ENCODE results near the gene RTN4R.
A peak's percentile ranks its signal among the peaks of the same experiment; 100 is the strongest.
"Not testable (repeated sequence)": the region's sequence is repeated elsewhere in the genome, so short reads cannot be mapped to it uniquely, and the experiment has no call there.

The RTN4R gene

GRCh38 chr22:20305230-20305893, 37.2 kb upstream of the RTN4R start:
- 92 to 94% methylated on average over 9 to 12 of the region's 12 CpGs for WGBS, 2 experiments
- H3K27ac ChIP-seq (ENCODE audit: insufficient read depth, low read depth, low read length, poor library complexity, severe bottlenecking); H3K4me3 ChIP-seq (ENCODE audit: insufficient read depth, low read depth, low read length); H3K36me3 ChIP-seq (ENCODE audit: control insufficient read depth, insufficient read depth, low read length); H3K9me3 ChIP-seq (ENCODE audit: control insufficient read depth, low read length); H3K4me1 ChIP-seq (ENCODE audit: control insufficient read depth, insufficient read depth, low read length): not testable (repeated sequence)
- H3K27me3 ChIP-seq (ENCODE audit: control insufficient read depth, insufficient read depth, low read length, poor library complexity, severe bottlenecking), result peaks cover 24% of the 10 kb centered on the region

- WGBS, 2 experiments, result 92 to 93% methylated on average over 9 of the region's 9 CpGs
- Histone ChIP-seq H3K27me3 (ENCODE audit: control insufficient read depth, insufficient read depth, low read length, poor library complexity, severe bottlenecking) (peaks cover 31% of the 10 kb centered on the region), H3K27ac (ENCODE audit: insufficient read depth, low read depth, low read length, poor library complexity, severe bottlenecking) (no peak overlapping the region), H3K36me3 (ENCODE audit: control insufficient read depth, insufficient read depth, low read length) (no peaks in the 10 kb centered on the region), H3K4me3 (ENCODE audit: insufficient read depth, low read depth, low read length) (no peak overlapping the region), H3K9me3 (ENCODE audit: control insufficient read depth, low read length) (no peaks in the 10 kb centered on the region), H3K4me1 (ENCODE audit: control insufficient read depth, insufficient read depth, low read length) (no peaks in the 10 kb centered on the region)
Measured at GRCh38 chr22:20304646-20305045, 36.5 kb upstream of the RTN4R start.

- not testable (repeated sequence) for H3K4me1 ChIP-seq (ENCODE audit: control insufficient read depth, insufficient read depth, low read length); H3K9me3 ChIP-seq (ENCODE audit: control insufficient read depth, low read length); H3K27ac ChIP-seq (ENCODE audit: insufficient read depth, low read depth, low read length, poor library complexity, severe bottlenecking); H3K36me3 ChIP-seq (ENCODE audit: control insufficient read depth, insufficient read depth, low read length); H3K4me3 ChIP-seq (ENCODE audit: insufficient read depth, low read depth, low read length)
- peaks cover 45% of the 10 kb centered on the region for H3K27me3 ChIP-seq (ENCODE audit: control insufficient read depth, insufficient read depth, low read length, poor library complexity, severe bottlenecking)
- WGBS, 2 experiments, result 87 to 90% methylated on average over 7 of the region's 7 CpGs
Measured at GRCh38 chr22:20303229-20303534, 35.1 kb upstream of the RTN4R start.

GRCh38 chr22:20302438-20303228, 34.5 kb upstream of the RTN4R start:
- Histone ChIP-seq H3K4me3 (ENCODE audit: insufficient read depth, low read depth, low read length) (no peak overlapping the region), H3K27me3 (ENCODE audit: control insufficient read depth, insufficient read depth, low read length, poor library complexity, severe bottlenecking) (peaks cover 51% of the 10 kb centered on the region), H3K4me1 (ENCODE audit: control insufficient read depth, insufficient read depth, low read length) (no peaks in the 10 kb centered on the region), H3K27ac (ENCODE audit: insufficient read depth, low read depth, low read length, poor library complexity, severe bottlenecking) (no peak overlapping the region), H3K9me3 (ENCODE audit: control insufficient read depth, low read length) (no peaks in the 10 kb centered on the region), H3K36me3 (ENCODE audit: control insufficient read depth, insufficient read depth, low read length) (no peaks in the 10 kb centered on the region)
- 90 to 91% methylated on average over 13 of the region's 13 CpGs for WGBS, 2 experiments

- Histone ChIP-seq H3K9me3 (ENCODE audit: control insufficient read depth, low read length) (no peaks in the 10 kb centered on the region), H3K27me3 (ENCODE audit: control insufficient read depth, insufficient read depth, low read length, poor library complexity, severe bottlenecking) (peaks cover 64% of the 10 kb centered on the region), H3K4me1 (ENCODE audit: control insufficient read depth, insufficient read depth, low read length) (no peaks in the 10 kb centered on the region), H3K4me3 (ENCODE audit: insufficient read depth, low read depth, low read length) (peak overlapping the region; percentile 44), H3K36me3 (ENCODE audit: control insufficient read depth, insufficient read depth, low read length) (no peaks in the 10 kb centered on the region), H3K27ac (ENCODE audit: insufficient read depth, low read depth, low read length, poor library complexity, severe bottlenecking) (no peak overlapping the region)
- WGBS, 2 experiments, result 0 to 1% methylated on average over 52 of the region's 52 CpGs
Measured at GRCh38 chr22:20299746-20300136, 31.6 kb upstream of the RTN4R start.

- no peak overlapping the region for H3K27ac ChIP-seq (ENCODE audit: insufficient read depth, low read depth, low read length, poor library complexity, severe bottlenecking)
- 2% methylated on average over 90 of the region's 90 CpGs for WGBS, 2 experiments
- H3K9me3 ChIP-seq (ENCODE audit: control insufficient read depth, low read length), result no peaks in the 10 kb centered on the region
- H3K27me3 ChIP-seq (ENCODE audit: control insufficient read depth, insufficient read depth, low read length, poor library complexity, severe bottlenecking), result peaks cover 64% of the 10 kb centered on the region
- H3K36me3 ChIP-seq (ENCODE audit: control insufficient read depth, insufficient read depth, low read length), result no peaks in the 10 kb centered on the region
- H3K4me1 ChIP-seq (ENCODE audit: control insufficient read depth, insufficient read depth, low read length), result no peaks in the 10 kb centered on the region
- H3K4me3 ChIP-seq (ENCODE audit: insufficient read depth, low read depth, low read length), result peak overlapping the region; percentile 44
Measured at GRCh38 chr22:20298803-20299745, 31.0 kb upstream of the RTN4R start.

GRCh38 chr22:20298110-20298802, 30.1 kb upstream of the RTN4R start:
- H3K9me3 ChIP-seq (ENCODE audit: control insufficient read depth, low read length), result no peaks in the 10 kb centered on the region
- H3K4me3 ChIP-seq (ENCODE audit: insufficient read depth, low read depth, low read length), result peak overlapping the region; percentile 44
- H3K4me1 ChIP-seq (ENCODE audit: control insufficient read depth, insufficient read depth, low read length), result no peaks in the 10 kb centered on the region
- H3K27ac ChIP-seq (ENCODE audit: insufficient read depth, low read depth, low read length, poor library complexity, severe bottlenecking), result no peak overlapping the region
- no peaks in the 10 kb centered on the region for H3K36me3 ChIP-seq (ENCODE audit: control insufficient read depth, insufficient read depth, low read length)
- 53 to 58% methylated on average over 25 of the region's 25 CpGs for WGBS, 2 experiments
- H3K27me3 ChIP-seq (ENCODE audit: control insufficient read depth, insufficient read depth, low read length, poor library complexity, severe bottlenecking), result peaks cover 64% of the 10 kb centered on the region

GRCh38 chr22:20297414-20298109, 29.4 kb upstream of the RTN4R start:
- H3K27ac ChIP-seq (ENCODE audit: insufficient read depth, low read depth, low read length, poor library complexity, severe bottlenecking), result no peak overlapping the region
- H3K27me3 ChIP-seq (ENCODE audit: control insufficient read depth, insufficient read depth, low read length, poor library complexity, severe bottlenecking), result peaks cover 62% of the 10 kb centered on the region
- H3K36me3 ChIP-seq (ENCODE audit: control insufficient read depth, insufficient read depth, low read length), result no peaks in the 10 kb centered on the region
- 85% methylated on average over 9 of the region's 9 CpGs for WGBS, 2 experiments
- no peaks in the 10 kb centered on the region for H3K4me1 ChIP-seq (ENCODE audit: control insufficient read depth, insufficient read depth, low read length)
- no peaks in the 10 kb centered on the region for H3K9me3 ChIP-seq (ENCODE audit: control insufficient read depth, low read length)
- no peak overlapping the region for H3K4me3 ChIP-seq (ENCODE audit: insufficient read depth, low read depth, low read length)

GRCh38 chr22:20296598-20296997, 28.5 kb upstream of the RTN4R start:
- no peaks in the 10 kb centered on the region for H3K36me3 ChIP-seq (ENCODE audit: control insufficient read depth, insufficient read depth, low read length)
- 92 to 95% methylated on average over 9 of the region's 9 CpGs for WGBS, 2 experiments
- H3K9me3 ChIP-seq (ENCODE audit: control insufficient read depth, low read length), result no peaks in the 10 kb centered on the region
- no peak overlapping the region for H3K27ac ChIP-seq (ENCODE audit: insufficient read depth, low read depth, low read length, poor library complexity, severe bottlenecking)
- no peak overlapping the region for H3K4me3 ChIP-seq (ENCODE audit: insufficient read depth, low read depth, low read length)
- peaks cover 53% of the 10 kb centered on the region for H3K27me3 ChIP-seq (ENCODE audit: control insufficient read depth, insufficient read depth, low read length, poor library complexity, severe bottlenecking)
- H3K4me1 ChIP-seq (ENCODE audit: control insufficient read depth, insufficient read depth, low read length), result no peaks in the 10 kb centered on the region
